Hematopoietic multipotent progenitor cell treated with erythropoietin and hydrocortisone succinate and interleukin-3 and kit ligand, for 15 days (in vitro differentiated cells): Measurements from ENCODE around the gene TUFT1.
A peak's percentile ranks its signal among the peaks of the same experiment; 100 is the strongest.
"Not testable (repeated sequence)": the region's sequence is repeated elsewhere in the genome, so short reads cannot be mapped to it uniquely, and the experiment has no call there.

Experiments used
- DNase-seq: peaks from one replicate; pipeline ENCODE4 v3.0.0-alpha.2; 2015; ENCODE audit warnings: low spot score

TUFT1 gene

DNA sequence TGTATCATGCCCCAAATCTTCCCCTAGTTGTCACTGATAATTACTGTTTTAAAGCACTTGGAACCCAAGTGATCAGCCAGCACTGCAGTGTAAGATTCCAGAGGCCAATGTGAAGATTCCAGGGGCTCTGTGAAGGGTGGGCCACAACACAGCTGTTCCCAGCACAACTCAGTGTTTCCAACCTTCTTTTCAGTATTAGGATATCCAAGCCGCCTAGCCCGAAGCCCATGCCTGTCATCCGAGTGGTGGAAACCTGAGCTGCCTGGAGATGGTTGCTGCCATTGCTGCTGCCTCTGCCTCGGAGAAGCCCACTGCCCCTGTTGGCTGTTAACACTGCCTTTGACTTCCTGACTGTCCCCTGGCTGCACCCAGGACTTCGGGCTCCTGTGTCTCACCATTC is 41.3 kb downstream of the TUFT1 start:
- DNase-seq = no peak

- no peak for DNase-seq
Observed at GRCh38 chr1:151581921-151582320, 41.8 kb downstream of the TUFT1 start.

GRCh38 chr1:151583796-151584195 is 43.7 kb downstream of the TUFT1 start:
- no peak for DNase-seq

DNA sequence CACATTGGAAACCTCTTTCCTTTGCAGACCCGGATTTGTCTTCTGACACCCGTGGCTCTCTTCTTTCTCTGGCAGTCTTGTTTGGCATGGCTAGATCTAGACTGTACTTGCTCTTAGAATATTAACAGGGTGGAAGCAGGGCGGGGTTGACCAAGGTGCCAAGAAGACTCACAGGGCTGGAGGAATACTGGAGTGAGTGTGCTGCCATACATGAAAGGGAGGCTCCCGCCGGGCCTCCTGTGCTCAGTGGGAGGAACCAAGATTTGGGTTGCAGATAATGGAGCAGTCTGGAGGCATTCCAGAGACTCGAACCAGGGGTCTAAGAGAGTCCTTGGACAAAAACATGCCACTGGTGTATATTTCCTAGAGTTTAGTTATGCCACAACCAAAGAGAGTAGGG is 44.2 kb downstream of the TUFT1 start:
- DNase-seq = peak; percentile 53

- no peak for DNase-seq
Observed at GRCh38 chr1:151584780-151585179, 44.7 kb downstream of the TUFT1 start.

DNA sequence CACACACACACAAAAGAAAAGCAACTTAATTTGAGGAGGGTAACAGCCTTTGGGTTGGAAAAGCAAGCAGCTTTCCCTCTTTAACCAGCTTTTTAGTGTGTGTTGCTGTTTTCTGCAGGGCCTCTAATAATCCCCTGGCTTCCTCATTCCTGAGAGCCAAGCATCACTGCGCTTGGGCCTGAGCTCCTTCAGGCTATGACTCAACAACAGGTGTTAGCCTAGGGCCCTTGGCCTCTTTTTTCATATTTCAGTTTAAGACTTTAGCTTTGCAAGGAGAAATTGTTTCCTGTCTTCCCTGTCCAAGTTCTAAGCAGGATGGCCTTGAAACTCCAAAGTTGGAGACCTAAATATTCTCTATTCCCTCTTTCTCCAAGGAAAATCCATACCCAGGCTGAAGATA is 45.5 kb downstream of the TUFT1 start:
- DNase-seq = no peak

DNA sequence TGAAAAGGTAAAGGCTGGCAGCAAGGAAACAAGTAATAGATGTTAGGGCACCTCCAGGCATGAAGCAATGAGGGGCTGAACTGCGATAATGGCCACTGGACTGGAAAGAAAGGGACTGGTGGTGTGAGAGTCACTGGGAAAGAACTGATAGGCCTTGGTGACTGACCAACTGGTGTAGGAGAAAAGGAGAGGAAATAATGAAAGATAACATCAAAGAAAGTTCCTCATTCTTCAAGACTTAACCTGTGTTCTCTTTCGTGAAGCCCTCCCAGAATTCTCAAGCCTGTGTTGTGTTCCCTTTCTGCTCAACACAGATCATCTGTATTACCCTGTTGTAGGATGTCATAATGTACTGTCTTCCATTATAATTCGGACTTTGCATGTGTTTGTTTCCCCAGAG is 50.9 kb downstream of the TUFT1 start:
- no peak for DNase-seq

GRCh38 chr1:151593730-151594129 is 53.6 kb downstream of the TUFT1 start:
- no peak for DNase-seq

GRCh38 chr1:151594143-151594625 is 54.1 kb downstream of the TUFT1 start:
- DNase-seq = peak; percentile 81

- DNase-seq = peak; percentile 62
Observed at GRCh38 chr1:151596166-151596953, 56.3 kb downstream of the TUFT1 start.

DNA sequence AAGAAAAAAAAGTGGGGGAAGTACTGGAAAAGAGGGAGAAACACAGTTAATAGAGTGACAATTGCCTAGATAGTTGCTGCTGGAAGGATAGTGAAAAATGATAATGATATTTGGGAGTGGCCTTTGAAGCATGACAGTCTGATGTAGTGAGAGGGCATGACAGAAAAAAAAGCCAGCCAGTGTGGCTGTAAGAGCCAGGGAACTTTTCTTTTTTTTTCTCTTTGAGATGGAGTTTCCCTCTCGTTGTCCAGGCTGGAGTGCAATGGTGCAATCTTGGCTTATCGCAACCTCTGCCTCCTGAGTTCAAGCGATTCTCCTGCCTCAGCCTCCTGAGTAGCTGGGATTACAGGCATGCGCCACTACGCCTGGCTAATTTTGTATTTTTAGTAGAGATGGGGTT is 62.4 kb downstream of the TUFT1 start:
- not testable (repeated sequence) for DNase-seq

DNA sequence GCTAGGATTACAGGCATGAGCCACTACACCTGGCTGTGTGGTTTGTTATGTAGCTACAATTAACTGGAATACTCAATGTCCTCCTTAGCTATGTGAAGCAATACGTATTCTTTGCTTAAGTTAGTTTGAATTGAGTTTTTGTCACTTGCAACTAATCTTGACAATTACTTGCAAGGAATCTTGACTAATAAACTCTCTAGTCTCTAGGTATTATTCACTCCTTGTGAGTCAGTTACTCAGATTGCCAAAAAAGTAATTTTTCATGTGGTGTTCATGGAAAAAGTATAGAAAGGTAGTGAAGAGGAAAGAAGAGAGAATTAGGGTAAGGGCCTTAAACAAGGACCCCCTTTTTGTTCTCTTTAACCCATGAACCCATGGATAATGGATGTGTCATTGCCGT is 64.2 kb downstream of the TUFT1 start:
- no peak for DNase-seq

- DNase-seq = no peak
Observed at GRCh38 chr1:151606384-151606783, 66.3 kb downstream of the TUFT1 start.

DNA sequence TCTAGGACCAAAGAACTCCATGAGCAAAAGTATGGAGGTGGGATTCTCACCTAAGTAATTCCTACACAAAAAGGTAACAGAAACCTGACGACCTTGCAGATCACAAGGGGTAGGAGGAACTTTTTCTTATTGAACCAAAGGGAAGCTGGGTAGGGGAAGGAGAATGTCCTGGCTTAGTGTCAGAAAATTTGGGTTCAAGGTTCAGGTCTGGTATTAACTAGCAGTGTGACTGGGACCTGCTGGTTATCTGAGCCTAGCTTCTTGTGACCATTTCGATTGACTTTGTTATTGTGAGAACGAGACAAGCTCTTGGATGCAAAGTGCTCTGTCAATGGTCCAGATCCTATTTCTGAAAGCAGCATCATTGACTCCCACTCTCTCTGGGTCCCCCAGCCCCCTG is 66.7 kb downstream of the TUFT1 start:
- DNase-seq = no peak

GRCh38 chr1:151610142-151610541 is 70.0 kb downstream of the TUFT1 start:
- no peak for DNase-seq

GRCh38 chr1:151611288-151611790 is 71.2 kb downstream of the TUFT1 start:
- DNase-seq = peak; percentile 19

DNA sequence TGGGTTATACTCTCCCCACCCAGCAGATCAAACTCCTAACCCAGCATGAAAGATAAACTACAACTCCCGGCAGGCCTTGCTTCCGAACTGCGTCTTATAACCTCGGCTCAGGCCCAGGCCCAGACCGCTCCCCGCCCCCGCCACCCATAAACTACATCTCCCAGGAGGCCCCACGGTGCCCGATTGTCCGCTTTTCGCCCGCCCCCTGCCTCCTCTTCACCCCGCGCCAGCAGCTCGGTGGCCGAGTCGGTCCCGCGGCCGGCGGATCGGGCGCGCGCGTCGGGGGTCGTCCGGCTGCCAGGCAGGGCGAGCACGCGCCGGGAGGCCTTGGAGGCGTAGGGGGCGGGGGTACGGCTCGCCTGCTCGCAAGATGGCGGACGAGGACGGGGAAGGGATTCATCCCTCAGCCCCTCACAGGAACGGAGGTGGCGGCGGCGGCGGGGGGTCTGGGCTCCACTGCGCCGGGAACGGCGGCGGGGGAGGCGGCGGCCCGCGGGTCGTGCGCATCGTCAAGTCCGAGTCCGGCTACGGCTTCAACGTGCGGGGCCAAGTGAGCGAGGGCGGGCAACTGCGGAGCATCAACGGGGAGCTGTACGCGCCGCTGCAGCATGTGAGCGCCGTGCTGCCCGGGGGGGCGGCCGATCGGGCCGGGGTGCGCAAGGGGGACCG is 71.9 kb downstream of the TUFT1 start, which contains the start of gene SNX27:
Gene SNX27 (plus strand): TSS at position 219 of the 669 bp plus-strand sequence. CDS start 152 bp downstream, at position 371.
- peak; percentile 93 for DNase-seq

GRCh38 chr1:151612501-151613281 is 72.6 kb downstream of the TUFT1 start:
- no peak for DNase-seq

DNA sequence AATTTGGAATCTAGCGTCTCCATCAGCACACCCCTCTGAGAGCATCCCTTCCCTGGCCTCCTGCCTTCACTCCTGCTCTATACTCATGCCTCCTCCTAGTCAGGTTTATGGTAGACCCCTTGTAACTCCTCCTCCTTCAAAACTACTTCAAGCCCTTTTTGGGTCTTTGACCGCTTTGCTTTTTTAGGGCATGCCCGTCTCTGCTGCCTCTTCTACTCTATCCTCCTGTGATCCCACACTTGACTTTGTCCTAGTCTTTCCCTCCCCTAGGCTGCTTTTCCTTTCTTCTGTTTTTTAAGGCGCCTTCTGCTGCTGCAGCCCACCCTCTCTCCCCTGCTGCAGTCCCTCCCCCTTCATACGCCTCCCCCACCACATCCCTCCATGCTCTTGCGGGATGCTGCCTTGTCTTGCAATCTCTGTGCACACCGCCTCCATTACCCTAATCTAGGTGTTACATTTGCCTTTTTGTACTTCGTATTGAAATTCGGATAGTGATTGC is 73.2 kb downstream of the TUFT1 start:
- DNase-seq = no peak

- no peak for DNase-seq
Observed at GRCh38 chr1:151615711-151616504, 75.8 kb downstream of the TUFT1 start.

- DNase-seq = no peak
Observed at GRCh38 chr1:151616505-151616849, 76.4 kb downstream of the TUFT1 start.
